Measurements from ENCODE around the gene WDR81. TPM values are rescaled to one million over a fixed set of nuclear protein-coding genes. Genes with fewer than 3 reads are reported as not detected.

Gene WDR81
- total RNA-seq (2014; rRNA removed; shearing (Covaris generic)) = 18.7 and 26.5 TPM in 2 replicates

DNA sequence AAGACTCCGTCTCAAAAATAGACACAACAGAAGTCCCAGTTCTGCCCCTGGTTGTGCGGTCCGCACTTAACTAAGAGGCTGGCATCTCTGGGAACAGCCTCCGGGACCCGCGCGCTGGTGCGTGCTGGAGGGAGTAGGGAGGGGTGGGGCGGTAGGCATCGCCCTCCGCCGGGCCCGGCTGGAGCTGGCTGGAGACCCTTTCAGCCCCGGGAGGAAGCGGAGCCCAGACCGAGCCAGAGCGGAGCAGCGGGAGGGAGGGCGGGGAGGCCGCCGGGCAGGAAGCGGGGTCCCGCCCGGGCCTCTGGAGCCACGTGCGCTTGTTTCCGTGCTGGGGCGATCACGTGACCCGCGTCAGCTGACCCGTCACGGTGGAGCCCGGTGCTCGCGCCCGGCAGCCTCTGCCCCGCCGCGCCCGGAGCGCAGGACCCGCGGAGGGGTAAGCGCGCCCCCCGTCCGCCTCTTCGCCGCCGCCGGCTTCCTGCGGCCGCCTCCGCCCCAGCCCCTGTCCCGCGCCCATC lies at the start of gene WDR81:
WDR81 (plus strand) TSS at position 354 of the 518 bp plus-strand sequence. CDS start 256 bp downstream, outside the sequence.

DNA sequence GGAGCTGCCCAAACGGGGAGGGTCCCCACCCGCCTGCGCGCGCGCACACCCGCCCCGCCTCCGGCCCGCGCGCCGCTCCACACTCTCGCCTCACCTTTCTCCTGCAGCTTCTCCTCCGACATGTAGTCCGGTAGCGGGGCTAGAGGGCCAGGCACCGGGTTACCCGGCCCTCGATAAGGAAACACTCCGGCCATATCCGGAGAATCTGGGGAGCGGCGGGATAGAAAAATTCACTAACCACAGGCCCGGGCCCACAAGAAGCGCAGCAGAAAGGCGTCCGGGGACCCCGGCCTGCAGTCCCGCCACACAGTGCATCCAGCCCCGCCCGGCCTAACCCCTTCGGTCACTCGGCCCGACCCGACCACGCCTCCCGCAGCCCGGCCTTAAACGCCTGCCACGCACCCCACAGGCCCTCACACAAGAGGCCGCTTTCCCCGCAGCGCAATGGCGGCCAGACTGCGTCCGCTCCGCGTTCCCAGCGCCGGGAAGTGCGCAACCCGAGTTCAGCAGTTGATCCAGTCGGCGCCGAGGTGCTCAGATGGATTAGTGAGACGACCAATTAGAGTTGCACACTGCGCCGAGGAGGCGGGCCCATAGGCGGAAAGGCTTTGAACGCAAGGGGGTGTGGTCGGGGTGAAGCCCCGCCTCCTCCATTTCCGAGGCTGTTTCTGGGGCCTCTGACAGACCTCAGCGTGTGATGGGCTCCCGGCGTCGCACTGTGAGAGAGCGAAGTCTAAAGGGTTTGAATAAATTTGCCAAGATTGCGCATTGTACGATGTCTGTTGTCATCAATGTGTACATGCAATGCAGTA lies 39.9 kb upstream of the WDR81 start, which contains the start of gene PRPF8:
PRPF8 (minus strand) TSS at position 490 of the 812 bp plus-strand sequence; CDS start at position 194, 296 bp downstream.

DNA sequence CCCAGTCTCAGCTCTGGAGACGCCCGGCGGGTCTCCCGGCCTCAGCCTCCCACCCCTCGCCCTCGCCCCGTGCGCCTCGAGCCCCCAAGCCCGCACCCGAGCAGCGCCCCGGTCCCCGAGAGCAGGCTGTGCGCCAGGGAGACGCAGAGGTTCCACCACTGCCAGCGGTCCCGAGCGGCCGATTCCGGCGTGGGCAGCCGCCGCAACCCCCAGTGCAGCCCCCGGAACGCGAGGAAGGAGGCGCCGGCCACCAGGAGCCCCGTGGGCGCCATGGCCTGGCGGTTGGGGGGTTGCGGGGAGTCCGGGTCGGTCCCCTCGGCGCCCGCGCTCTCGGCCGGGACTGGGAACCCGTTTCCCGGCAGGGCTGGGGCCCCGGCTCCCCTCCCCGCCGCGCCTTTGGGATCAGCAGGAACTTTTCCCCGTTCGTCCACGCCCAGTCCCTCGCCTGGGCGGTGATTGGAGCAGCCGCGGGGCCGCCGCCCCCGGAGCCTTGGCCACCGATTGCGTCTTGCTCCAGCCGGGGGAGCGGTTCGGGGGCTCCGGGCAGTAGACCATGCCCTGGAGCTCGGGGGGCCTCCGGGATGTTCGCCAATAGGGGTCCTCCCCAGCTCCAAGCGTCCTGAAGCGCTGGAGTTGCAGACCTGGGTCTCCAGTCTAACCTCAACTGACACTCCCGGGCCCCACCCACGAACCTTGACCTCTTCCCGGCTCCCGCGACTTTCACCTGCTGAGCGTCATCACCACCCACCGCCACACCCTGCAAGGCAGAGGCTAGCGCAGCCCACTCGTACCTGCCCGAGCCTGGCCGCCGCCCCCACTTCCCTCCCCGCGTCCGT lies 14.3 kb upstream of the WDR81 start, which contains the start of gene TLCD2:
TLCD2 (minus strand) TSS at position 407 of the 836 bp plus-strand sequence; CDS start at position 272, 135 bp downstream.

GRCh38 chr17:1742371-1743087 lies 18.0 kb downstream of the WDR81 start, which contains the start of gene SERPINF2:
SERPINF2 (plus strand) TSS chr17:1742871; CDS start chr17:1744996, 2,125 bp downstream.

Other genes starting within 250 kb of the WDR81 start
- 104 and 107 TPM in 2 replicates for gene MYO1C, start 232.0 kb upstream of the WDR81 start, total RNA-seq (2014; rRNA removed; shearing (Covaris generic))
- 61.0 and 73.0 TPM in 2 replicates for gene INPP5K, start 208.1 kb upstream of the WDR81 start, total RNA-seq (2014; rRNA removed; shearing (Covaris generic))
- gene PITPNA, start 161.9 kb upstream of the WDR81 start, total RNA-seq (2014; rRNA removed; shearing (Covaris generic)) = 40.1 and 46.4 TPM in 2 replicates
- gene SLC43A2, start 95.9 kb upstream of the WDR81 start, total RNA-seq (2014; rRNA removed; shearing (Covaris generic)) = 0.77 and 1.4 TPM in 2 replicates
- 0.19 and 0.41 TPM in 2 replicates for gene SCARF1, start 79.0 kb upstream of the WDR81 start, total RNA-seq (2014; rRNA removed; shearing (Covaris generic))
- gene RILP, start 74.8 kb upstream of the WDR81 start, total RNA-seq (2014; rRNA removed; shearing (Covaris generic)) = 13.8 and 17.3 TPM in 2 replicates
- 113 and 118 TPM in 2 replicates for gene PRPF8, start 39.8 kb upstream of the WDR81 start, total RNA-seq (2014; rRNA removed; shearing (Covaris generic))
- gene TLCD2, start 14.3 kb upstream of the WDR81 start, total RNA-seq (2014; rRNA removed; shearing (Covaris generic)) = 2.9 and 3.1 TPM in 2 replicates
- gene SERPINF2, start 18.2 kb downstream of the WDR81 start, total RNA-seq (2014; rRNA removed; shearing (Covaris generic)) = 0.49 and 0.98 TPM in 2 replicates
- 17.8 and 18.0 TPM in 2 replicates for gene SERPINF1, start 37.4 kb downstream of the WDR81 start, total RNA-seq (2014; rRNA removed; shearing (Covaris generic))
- gene SMYD4, start 105.2 kb downstream of the WDR81 start, total RNA-seq (2014; rRNA removed; shearing (Covaris generic)) = 7.5 and 9.4 TPM in 2 replicates
- 50.5 and 58.8 TPM in 2 replicates for gene RPA1, start 105.3 kb downstream of the WDR81 start, total RNA-seq (2014; rRNA removed; shearing (Covaris generic))

All from A375 (cell line).